Measurements from ENCODE around the gene KRIT1.

KRIT1 gene

GRCh38 chr7:92245487-92246359 is at the start of gene KRIT1, which contains the start of gene ANKIB1:
KRIT1 (minus strand) TSS chr7:92245914; CDS start chr7:92242135, 3,779 bp downstream.
ANKIB1 (plus strand) TSS chr7:92245974; CDS start chr7:92294979, 49,005 bp downstream.
- DNase-seq: peak; percentile 77 to 82

DNA sequence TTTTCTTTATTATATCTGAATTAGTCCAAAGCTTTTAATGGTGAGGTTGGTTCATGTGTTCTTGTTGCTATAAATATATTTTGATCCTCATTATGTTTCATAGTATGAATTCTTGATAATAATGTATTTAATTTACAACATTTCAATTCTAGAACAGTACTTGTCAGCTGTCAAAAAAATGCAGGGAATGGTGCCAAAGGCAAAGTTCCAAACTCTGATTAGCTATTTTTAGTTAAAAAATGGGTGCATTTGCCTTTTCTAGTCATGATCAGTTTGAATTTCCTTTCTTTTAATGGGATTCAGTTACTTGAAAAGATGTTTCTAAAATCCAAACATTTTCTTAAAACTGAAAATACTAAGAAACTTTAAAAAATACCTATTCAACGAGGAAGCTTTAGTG is 49.7 kb upstream of the KRIT1 start:
- no peak for DNase-seq

- DNase-seq: peak; percentile 3 to 25
Observed at GRCh38 chr7:92293896-92294590, 48.3 kb upstream of the KRIT1 start.

- no peak for DNase-seq
Observed at GRCh38 chr7:92292981-92293380, 47.3 kb upstream of the KRIT1 start.

DNA sequence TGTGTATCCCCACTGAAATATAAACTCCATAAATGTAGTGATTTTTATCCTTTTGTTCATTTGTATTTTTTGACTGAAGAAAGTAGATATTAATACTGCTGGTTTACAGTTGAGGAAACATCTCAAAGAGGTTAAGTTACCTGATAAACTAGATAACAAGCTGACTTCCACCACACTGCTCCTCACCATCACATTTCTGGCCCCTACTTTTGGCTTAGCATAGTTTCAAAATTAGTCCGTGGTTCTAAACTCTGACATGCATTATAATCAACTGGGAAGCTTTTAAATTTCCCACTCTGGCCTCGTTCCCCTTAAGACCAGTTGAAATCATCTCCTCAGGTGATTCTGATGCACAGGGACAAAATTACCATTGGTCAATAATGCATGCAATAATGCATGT is 43.6 kb upstream of the KRIT1 start:
- no peak for DNase-seq

DNA sequence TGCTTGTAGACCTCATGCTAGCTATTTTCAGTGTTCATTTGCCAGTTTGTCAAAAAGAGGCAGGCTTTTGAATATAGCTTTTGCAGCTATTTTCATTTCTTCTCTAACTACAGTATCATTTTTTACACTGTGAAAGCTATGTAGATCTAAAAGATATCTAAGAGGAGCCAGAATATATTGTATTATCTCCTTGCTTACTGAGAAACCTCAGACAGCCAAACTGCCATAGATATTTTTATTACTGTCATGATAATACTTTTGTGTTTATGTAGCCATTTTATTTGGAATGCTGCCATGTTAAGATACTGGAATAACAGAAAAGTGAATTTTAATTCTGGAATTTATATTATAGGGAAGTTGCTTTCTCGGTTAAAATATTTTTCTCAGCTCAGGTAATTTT is 37.2 kb upstream of the KRIT1 start:
- no peak for DNase-seq

DNA sequence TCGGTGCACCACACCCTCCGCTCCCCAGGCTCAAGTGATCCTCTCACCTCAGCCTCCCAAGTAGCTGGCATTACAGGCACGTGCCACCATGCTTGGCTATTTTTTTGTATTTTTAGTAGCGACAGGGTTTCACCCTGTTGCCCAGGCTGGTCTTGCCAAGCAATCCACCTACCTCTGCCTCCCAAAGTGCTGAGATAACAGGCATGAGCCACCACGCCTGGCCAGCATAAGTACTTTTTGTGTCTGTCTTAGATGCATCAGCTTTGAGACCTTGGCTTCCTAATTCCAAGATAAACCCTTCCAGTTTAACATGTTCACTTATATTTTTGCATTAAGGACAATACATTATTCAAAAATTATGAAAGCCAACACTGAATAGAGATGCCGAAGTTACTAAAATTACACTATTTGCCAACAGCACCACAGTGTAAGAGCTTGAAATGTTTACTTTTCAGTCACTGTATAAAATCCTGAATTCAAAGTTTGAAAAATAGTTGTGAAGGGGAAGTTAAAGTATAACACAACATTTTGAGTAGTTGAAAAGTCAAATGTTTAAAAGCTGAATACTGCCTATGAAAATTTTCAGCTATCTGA is 36.6 kb upstream of the KRIT1 start:
- DNase-seq: no peak

DNA sequence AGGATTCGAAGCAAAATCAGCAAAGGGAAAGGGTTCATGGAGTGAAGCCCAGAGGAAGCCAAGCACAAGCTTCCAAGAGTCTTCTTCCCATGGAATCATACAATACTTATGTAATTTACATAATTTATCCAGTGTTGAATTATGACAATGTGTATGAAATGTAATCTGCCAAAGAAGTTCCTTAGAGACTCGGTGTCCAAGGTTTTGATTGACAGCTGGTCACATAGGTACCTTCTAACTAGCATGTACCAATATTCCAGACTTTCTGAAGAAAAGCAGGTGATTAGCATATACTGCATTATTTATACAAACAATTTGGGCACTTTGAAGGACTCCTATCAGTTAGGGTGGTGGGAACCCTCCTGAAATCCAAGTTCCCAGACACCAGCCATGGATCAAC is 35.3 kb upstream of the KRIT1 start:
- no peak for DNase-seq

DNA sequence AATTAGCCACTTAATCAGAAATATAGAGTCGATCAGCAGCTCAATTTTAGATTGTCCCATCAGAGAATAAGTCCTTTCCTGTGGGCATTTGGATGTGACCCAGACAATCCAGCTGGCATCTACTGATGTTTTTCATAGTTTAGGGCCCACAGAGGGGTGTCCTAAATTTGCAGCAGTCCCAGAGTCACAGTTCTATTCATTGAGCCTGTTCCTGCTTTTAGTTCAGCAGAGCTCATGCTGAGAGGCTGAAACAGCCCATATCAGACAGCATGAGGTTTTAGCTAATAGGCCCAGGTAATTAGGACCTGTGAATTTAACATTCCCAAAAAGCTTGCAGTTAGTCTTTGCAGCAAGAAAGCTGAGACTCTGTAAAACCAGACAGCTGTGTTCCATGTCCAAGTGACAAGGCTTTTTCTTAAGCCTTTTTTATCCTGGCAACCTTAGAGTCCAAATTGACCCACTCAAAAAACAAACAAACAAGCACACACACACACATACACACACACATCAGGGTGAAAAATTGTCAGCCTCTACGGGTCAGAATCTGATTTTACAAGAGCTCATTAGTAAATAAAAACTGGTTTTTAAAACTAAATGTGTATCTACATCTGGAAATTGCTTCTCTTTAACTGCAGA is 33.8 kb upstream of the KRIT1 start:
- DNase-seq: no peak

GRCh38 chr7:92276460-92276864 is 30.7 kb upstream of the KRIT1 start:
- DNase-seq: no peak

DNA sequence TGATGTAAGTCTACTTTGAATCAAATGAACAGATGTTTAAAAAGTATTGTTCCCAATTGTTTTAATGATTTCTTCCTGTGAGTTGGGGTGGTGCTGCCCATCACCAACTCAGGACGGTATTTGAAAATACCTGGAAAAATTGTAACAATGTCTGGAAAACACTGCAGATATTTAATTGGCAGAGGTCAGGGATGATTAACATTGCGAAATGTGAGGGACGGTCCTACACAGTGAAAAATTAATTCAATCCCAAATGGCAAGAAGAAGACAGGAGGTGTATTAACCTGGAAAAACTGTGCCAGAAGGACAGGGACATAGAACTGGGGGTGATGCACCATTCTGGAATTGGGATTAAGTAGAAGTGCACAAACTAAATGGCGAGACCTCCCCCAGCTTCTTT is 29.6 kb upstream of the KRIT1 start:
- DNase-seq: no peak

DNA sequence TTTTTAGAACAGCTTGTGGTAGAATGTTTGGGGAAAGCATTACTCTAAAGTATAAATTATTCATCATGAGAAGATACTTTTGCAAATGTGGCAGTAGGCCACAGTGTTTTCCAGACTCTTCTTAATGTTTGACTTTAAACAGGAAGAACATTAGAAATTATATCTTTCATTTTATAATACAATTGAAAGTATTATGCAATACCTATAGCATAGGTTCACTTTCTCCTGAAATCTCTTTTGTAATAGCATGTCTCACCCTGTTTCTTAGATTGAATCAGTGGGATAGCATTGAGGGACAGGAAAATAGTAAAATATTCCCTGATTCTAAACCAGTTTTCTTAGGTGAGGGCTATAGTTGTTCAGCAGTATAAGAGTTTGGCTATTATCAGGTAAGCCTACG is 23.2 kb upstream of the KRIT1 start:
- no peak for DNase-seq

DNA sequence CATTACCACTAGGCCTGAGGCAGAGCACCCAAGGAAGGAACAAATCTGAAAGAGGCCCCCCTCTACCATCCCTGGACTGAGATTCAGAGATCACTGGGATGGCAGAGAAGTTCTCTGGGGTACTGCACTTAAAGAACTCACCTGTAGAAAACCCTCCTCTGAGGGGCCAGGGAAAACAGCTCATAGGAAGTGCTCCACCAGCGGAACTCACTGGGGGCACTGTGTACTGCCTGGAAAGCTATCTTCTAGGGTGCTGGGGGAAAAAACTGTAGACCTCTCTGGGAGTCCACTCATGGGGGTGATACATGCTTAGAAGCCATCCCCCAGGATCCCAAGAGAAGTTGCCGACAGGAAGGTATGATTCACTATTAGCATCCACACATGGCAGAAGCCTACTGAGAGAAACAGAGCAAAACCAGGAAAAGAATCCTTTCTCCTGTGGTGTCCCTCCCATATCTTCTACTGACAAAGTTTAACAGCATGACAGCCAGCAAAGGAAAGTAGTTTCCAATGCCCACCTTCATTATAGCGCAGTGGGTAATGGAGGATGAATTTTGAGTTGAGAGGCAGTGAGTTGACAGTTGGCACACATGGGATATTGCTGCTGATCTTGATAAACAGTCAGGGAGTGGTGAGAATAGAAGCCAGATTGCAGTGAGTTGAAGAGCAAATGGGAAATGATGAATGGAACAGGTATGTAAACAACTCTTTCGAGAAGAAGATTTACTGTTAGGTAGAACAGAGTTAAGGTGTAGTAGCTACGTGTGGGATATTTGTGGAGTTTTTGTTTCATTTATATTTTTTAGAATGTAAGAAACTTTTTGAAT is 20.9 kb upstream of the KRIT1 start:
- no peak for DNase-seq

DNA sequence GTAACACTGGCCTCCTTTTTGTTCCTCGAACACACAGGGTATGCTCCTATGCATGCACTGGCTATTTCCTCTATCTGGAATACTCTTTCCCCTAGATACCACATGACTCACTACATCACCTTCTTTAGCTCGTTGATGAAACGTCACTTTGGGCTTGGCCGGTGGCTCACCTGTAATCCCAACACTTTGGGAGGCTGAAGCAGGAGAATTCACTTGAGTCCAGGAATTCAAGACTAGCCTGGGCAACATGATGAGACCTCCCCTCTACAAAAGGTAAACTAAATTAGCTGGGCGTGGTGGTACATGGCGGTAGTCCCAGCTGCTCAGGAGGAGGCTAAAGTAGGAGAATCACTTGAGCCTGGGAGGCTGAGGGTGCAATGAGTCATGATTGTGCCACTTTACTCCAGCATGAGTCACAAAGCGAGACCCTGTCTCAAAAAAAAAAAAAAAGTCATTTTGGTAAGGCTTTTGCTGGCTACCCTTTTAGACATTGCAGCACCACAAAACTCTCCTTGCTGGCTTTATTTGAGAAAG is 14.6 kb upstream of the KRIT1 start:
- DNase-seq: no peak

DNA sequence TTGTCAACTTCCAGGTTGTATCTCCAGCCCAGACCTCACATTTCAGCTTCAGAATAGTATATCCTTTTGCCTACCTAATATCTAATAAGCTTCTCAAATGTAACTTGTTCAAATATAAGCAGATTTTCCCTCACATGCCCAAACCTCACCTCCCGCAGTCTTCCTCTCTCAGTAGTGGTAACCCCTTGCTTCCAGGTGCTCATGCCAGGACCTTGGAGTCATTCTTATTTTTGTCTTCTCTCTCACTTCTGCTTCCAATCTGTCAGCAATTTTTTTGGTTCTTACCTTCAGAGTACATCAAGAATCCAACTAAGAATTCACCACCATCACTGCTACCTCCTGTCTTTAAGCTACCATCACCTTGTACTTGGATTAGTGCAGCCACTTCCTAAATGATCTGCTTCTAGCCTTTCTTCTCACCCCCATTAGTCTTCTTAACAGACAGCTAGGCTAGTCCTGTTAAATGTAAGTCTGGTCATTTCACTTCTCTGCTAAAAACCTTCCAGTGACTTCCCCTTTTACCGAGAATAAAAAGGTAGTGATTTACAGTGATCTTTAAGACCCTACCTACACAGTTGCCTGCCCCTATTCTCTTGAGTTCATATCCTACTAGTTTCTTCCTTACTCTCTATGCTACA is 14.0 kb upstream of the KRIT1 start:
- no peak for DNase-seq

DNA sequence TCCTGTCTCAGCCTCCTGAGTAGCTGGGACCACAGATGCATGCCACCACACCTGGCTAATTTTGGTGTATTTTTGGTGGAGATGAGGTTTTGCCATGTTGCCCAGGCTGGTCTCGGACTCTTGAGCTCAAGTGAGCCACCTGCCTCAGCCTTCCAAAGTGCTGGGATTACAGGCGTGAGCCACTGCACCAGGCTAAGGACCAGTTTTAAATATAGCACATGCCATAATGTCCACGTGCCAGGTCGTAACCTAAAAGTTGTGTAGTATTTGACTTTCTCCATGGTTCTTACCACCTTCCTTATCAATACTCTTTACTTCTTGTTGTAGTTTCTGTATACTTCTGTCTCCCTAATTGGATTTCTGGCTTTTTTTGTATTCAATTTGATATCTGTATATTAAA is 13.3 kb upstream of the KRIT1 start:
- no peak for DNase-seq

- DNase-seq: no peak
Observed at GRCh38 chr7:92255308-92255707, 9.6 kb upstream of the KRIT1 start.

DNA sequence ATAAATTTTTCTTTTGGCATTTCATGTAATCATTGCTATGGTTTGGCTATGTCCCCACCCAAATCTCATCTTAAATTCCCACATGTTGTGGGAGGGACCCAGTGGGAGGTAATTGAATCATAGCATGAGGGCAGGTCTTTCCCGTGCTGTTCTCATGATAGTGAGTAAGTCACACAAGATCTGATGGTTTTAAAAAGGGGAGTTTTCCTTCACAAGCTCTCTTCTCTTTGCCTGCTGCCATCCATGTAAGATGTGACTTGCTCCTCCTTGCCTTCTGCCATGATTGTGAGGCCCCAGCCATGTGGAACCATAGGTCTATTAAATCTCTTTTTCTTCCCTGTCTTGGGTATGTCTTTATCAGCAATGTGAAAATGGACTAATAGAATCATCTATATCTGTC is 9.1 kb upstream of the KRIT1 start:
- DNase-seq: peak in 1 of 2 donors; percentile 32

- no peak for DNase-seq
Observed at GRCh38 chr7:92253251-92253650, 7.5 kb upstream of the KRIT1 start.

DNA sequence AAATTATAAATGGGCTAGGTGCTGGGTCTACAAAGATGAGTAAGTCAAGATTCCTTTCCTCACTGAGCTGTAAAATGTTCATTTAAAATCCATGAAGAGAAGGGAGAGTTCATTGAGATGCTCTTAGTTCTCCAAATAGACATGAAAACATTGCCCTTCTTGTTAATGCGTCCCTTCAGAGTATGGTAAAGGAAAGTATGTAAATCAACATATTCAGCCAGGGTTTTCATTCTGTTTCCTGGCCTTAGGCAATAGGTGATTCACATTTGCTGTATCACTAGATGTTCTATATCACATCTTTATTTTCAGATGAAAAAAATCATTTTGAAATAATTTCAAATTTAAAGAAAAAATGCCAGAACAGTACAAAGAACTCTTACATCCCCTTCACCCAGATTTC is 5.5 kb upstream of the KRIT1 start:
- DNase-seq: no peak

DNA sequence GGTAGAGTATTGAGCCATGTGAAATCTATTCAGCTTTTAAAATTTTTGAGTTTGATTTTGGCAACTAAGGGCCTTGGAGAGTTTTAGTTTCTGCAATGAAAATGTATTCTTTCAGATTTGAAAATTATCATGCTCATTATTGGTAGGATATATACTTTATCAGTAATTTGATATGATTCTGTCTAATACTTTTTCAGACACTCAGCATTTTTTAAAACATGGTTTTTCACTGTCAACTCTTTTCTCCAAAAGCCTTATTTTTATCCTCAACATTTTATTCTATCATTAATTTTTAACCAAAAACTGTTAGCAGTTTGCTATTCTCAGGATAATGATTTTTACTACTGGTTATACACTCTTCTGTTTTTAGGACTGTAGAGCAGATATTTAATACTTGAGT is 4.9 kb upstream of the KRIT1 start:
- DNase-seq: no peak

Data from inflammatory macrophage treated with lipopolysaccharide for 1 hour (primary cell).